Peyer's patch (tissue), 4 donors: ENCODE data around the gene SLC39A11.

ENCODE experiments used
- CTCF ChIP-seq, 6 experiments: fragments of 450-650 bp in 4 of 6; fragments of 200-600 bp in 2 of 6; sonication (generic) in 1 of 6; IDR thresholded peaks; one replicate each; pipeline ENCODE4 v1.5.1; 2017 to 2019; ENCODE audit warnings: antibody characterized with exemption in 6 of 6, mild to moderate bottlenecking in 3 of 6, moderate library complexity in 1 of 6
- POLR2A ChIP-seq, 2 donors: fragments of 450-650 bp; IDR thresholded peaks; one replicate each; pipeline ENCODE4 v1.5.1; 2017; ENCODE audit warnings: antibody characterized with exemption in 2 of 2, mild to moderate bottlenecking in 2 of 2, moderate library complexity in 2 of 2

- no peak for TF ChIP-seq CTCF (IDR thresholded peaks at IDR 0.05)
- TF ChIP-seq POLR2A (IDR thresholded peaks at IDR 0.05), result no peak
Observed at GRCh38 chr17:72989074-72989610, 103.3 kb downstream of the SLC39A11 start.
